Glomerular endothelial cell (primary cell): ENCODE results near the gene MRPS9. TPM values are rescaled to one million over a fixed set of nuclear protein-coding genes. Genes with fewer than 3 reads are reported as not detected.

Source experiments
- DNase-seq: peaks from one replicate; pipeline ENCODE4 v3.0.0-alpha.2; 2011; ENCODE audit warnings: low read depth, low spot score; ENCODE audit errors: extremely low read depth
- total RNA-seq: library from RNA; depleted of rRNA; stranded (reverse); fragments of >200 nt; gene quantifications from 2 replicates; pipeline ENCODE4 v1.2.3, GENCODE V29; 2015

MRPS9 gene
- total RNA-seq, result 16.0 and 16.8 TPM in 2 replicates

DNA sequence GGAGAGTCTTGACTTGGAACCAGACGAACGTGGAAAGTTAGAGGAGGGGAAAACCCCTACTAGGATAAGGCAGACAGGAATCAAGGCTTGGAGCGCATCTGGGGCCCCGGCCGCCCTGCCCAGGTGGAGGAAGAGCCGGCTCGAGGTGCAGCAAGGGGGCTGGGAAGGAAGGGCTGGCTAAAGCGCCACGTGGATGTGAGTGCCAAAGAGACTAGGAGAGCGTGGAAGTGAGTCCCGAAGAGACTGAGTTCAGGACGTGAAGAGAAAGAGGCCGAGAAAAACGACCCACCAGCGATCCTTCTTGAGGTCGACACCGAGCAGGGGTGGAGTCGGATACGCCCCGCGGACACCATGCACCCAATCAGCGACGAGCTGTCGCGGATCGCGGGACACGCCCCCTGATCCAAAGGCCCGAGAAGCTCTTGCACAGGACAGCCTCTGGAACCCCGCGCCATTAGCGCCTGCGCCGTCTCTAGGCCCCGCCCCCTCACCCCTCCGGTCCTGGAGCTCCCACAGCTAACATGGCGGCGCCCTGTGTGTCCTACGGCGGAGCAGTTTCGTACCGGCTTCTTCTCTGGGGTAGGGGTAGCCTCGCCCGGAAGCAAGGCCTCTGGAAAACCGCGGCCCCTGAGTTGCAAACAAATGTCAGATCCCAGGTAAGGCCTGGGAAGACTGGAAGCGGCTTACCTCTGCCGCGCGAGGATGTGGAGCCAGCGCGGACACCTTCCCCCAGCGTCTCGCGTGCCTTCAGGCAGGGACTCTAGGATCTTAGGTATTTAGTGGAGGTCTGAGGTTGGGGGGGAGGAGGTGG, at the start of gene MRPS9:
Gene MRPS9 (plus strand): TSS at position 498 of the 811 bp plus-strand sequence. CDS start 24 bp downstream, at position 522.
- peak; percentile 73 for DNase-seq

DNA sequence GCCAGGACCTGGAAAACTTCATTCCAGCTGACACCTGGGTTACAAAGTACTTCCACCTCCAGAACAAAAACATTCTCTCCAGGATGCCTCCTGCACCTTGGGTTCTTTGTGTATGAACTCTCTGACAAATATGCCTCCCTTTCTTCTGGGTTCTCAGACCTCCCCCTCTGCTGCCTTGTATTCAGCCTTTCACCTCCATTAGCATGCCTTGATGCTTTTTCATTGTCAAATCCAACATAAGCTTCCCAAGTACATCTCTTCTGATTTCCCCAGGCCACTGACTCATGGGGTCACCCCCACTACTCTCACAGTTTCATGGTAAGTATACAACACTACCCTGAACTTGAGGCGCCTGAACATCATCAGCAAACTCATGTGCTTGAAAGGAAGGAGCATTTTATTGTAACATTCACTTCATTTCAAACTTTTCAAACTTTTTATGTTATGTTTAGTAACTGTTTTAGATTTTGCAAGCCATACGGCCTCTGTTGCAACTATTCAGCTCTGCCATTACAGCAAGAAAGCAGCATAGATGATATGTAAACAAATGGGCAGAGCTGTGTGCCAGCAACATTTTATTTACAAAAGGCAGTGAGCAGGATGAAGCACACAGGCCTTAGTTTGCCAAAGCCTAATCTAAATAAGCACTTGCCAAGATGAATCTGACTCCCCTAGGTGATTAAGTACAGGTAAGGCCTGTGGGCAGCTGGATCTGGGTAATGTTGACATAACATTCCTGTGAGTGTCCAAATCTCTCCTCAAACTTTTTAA, 32.5 kb upstream of the MRPS9 start:
- no peak for DNase-seq

DNA sequence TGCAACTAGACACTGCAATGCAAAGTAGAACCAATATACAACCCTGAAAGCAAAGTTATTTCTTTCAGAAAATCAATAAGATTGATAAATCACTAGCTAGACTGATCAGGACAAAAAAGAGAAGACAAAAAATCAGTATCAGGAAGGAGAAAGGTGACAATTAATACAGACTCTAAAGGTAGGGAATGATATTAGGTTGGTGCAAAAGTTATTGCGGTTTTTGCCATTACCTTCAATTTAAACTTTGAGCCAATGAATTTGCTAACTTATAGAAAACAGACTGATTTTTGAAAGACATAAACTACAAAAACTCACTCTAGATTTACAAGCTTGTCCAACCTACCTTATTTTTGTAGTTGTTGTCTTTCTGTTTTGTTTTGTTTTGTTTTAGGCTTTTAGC, 30.5 kb upstream of the MRPS9 start:
- no peak for DNase-seq

- DNase-seq, result no peak
These were observed 5.4 kb upstream of the MRPS9 start for GRCh38 chr2:105032476-105032875.

- DNase-seq, result no peak
These were observed 3.7 kb upstream of the MRPS9 start for GRCh38 chr2:105034170-105034569.

DNA sequence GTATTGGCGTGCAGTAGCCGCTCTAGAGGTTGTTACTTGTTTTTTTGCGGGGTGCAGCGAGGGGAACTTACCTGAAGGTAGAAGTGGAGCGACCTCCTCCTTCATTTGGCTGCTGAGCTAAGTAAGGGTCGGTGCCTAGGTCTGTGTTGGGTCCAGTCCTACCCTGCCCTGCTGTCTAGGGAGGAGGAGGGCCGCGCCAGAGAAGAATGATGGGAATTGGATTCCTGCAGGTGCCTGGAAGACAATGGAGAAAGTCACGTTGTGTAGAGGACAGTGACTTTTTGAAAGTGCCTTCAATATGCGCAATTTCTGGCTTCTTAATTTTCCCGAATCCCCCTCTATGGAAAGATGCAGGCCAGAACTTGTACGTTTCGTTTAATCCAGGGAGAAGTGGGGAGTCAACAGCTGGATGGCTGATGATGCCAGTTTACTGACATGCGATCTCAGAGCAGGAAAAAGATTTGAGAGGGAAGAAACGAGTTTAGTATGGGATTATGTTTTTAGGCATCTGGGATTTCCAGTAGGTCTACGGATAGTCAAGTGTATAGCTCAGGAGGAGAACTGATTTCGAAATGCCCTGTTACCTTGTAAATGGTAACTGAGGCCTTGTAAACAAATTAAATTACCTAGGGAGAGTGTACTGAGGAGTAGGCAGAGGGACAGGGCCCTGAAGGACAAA, 653 bp downstream of the MRPS9 start:
- no peak for DNase-seq

- DNase-seq, result no peak
These were observed 1.7 kb downstream of the MRPS9 start for GRCh38 chr2:105039559-105039958.

- no peak for DNase-seq
These were observed 4.3 kb downstream of the MRPS9 start for GRCh38 chr2:105042189-105042588.

DNA sequence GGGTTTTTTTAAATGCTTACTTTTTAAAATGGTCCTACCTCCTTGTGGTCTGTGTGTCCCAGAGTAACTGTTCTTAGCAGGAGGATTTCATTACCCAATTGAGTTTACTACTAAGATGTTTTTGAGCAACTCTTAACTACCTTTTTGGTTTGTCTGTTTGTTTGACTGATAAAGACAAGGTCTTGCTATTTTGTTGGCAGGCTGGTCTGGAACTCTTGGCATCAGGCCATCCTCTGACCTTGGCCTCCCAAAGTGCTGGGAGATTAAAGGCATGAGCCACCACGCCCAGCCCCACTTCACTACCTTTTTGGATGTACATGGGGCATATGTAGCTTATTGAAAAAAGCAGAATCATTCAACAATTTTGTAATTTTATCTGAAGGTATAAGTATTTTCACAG, 14.9 kb downstream of the MRPS9 start:
- DNase-seq, result no peak

GRCh38 chr2:105055613-105056012, 17.7 kb downstream of the MRPS9 start:
- no peak for DNase-seq

- no peak for DNase-seq
These were observed 18.4 kb downstream of the MRPS9 start for GRCh38 chr2:105056245-105056644.

- DNase-seq, result no peak
These were observed 19.1 kb downstream of the MRPS9 start for GRCh38 chr2:105057005-105057404.

DNA sequence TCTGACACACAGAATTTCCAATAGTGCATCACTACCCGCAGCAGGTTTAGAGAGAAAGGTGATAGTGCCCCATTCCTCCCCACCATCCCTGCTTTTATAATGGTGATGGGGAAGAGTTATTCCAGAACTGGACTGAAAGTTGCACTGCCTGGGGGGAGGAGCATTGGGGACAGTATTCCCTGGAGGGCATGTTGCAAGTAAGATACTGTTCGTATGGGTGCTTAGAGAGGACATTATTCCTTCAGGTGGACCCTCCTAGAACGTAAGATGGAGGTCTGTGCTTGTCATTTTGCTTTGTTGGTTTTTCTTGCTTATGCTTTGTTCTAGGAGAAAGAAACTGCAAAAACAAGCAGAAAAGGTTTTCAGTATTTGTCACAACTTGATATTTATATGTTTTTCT, 23.7 kb downstream of the MRPS9 start:
- DNase-seq, result no peak

GRCh38 chr2:105062158-105062557, 24.3 kb downstream of the MRPS9 start:
- no peak for DNase-seq

- no peak for DNase-seq
These were observed 30.5 kb downstream of the MRPS9 start for GRCh38 chr2:105068387-105068786.

GRCh38 chr2:105068875-105069274, 31.0 kb downstream of the MRPS9 start:
- no peak for DNase-seq

DNA sequence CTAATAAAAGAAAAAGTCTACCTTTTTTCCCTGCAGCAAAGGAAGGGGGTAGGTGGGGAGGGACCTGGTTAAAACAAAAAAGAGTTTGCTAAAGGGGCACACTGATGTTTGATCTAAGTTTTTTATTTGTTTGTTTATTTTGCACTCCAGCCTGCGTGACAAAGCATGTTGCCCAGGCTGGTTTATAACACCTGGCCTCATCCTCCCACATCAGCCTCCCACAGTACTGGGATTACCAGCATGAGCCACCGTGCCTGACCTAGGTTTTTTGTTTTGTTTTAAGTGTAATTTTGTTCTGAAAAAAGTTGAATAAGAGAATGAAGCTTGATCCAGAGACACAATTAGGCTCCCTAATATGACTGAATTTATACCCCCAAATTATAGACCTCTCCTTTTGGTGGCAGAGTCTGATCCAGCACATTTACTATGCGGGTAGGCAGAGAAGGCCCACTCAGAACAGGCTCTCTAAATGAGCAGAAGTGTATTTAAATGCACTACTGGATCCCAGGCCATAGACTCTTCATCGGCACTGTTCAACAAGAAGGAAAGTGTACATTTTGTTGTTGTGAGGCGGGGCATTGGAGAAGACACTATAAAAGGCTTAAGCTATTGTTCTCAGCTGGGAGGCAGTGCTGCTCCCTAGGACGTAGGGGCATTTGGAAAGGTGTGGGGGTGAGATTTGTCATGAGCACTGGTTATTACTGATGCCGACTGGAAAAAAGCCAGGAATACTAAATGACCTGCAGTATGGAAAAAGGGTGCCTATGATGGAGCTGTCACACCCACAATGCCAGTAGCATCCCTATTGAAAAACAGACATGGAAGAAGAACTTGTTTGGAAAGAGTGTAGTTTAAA, 32.4 kb downstream of the MRPS9 start:
- no peak for DNase-seq

DNA sequence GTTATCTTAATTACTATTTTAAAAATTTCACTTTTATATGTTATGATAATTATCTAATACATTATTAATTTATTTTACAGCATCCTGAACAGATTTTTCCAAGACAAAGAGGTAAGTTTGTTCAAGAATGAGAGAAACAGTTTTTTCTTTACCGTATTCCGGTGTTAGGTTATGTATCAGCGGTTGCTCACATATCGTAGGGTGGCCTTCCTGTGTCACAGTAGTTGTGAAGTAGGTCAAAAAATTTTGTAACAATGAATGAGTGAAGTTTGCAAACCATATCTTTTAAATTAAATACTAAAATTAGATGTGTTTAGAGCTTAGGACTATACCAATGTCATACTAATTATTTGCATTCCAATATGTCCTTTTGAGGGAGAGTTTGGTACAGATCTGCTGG, 33.5 kb downstream of the MRPS9 start:
- DNase-seq, result no peak

GRCh38 chr2:105072039-105072438, 34.2 kb downstream of the MRPS9 start:
- DNase-seq, result no peak

- DNase-seq, result no peak
These were observed 35.7 kb downstream of the MRPS9 start for GRCh38 chr2:105073591-105073990.

DNA sequence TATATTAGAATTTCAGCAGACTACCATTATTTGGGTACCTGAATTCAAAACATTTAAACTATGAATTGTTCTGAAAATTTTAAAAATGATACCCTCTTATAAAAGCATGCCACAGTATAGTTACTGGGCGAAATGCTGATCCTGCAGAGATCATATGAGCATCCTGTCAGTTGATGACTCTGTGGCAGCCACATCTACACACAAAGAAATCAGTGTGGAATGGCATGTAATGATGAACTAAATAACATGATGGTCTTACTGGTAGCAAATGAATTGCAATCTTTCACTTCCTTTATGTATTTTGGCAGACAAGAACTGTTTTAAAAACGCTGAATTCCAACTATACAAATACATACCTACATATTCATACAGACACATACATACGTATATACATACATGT, 38.3 kb downstream of the MRPS9 start:
- no peak for DNase-seq
